Right lobe of liver (tissue), 6 donors: ENCODE data around the gene FLYWCH1. TPM values are rescaled to one million over a fixed set of nuclear protein-coding genes. Genes with fewer than 3 reads are reported as not detected.
A peak's percentile ranks its signal among the peaks of the same experiment; 100 is the strongest.

Experiments
- ATAC-seq, 4 donors: fragments of 200-7000 bp; cut with Tn5 transposase; one replicate each; pipeline ENCODE4 v1.9.1; 2020; ENCODE audit warnings: mild to moderate bottlenecking in 4 of 4, moderate library complexity in 4 of 4
- DNase-seq, 3 donors: peaks; one replicate each; pipeline ENCODE4 v3.0.0-alpha.2; 2020
- H3K27ac ChIP-seq, 3 donors: fragments of 200-600 bp; one replicate each; pipeline ENCODE4 v1.8.0; 2022
- H3K27me3 ChIP-seq, 2 donors: fragments of 200-600 bp; one replicate each; pipeline ENCODE4 v1.8.0; 2022
- H3K36me3 ChIP-seq, 4 donors: fragments of 200-600 bp; sonication (generic) in 1 of 4; one replicate each; pipeline versions ENCODE4 v1.5.1 to v1.8.0; 2017 to 2022; ENCODE audit warnings: control low read depth in 1 of 4
- H3K4me1 ChIP-seq, 4 donors: fragments of 200-600 bp; sonication (generic) in 1 of 4; one replicate each; pipeline versions ENCODE4 v1.5.1 to v1.8.0; 2017 to 2022; ENCODE audit warnings: control low read depth in 1 of 4
- H3K4me3 ChIP-seq, 3 donors: fragments of 200-600 bp; one replicate each; pipeline ENCODE4 v1.8.0; 2022
- H3K9me3 ChIP-seq, 4 donors: fragments of 200-600 bp; sonication (generic) in 1 of 4; one replicate each; pipeline versions ENCODE4 v1.5.1 to v1.8.0; 2017 to 2022; ENCODE audit warnings: control low read depth in 1 of 4
- CTCF ChIP-seq, 4 donors: fragments of 200-600 bp in 3 of 4; fragments of 450-650 bp in 1 of 4; IDR thresholded peaks; one replicate each; pipeline versions ENCODE4 v1.5.1 to v1.8.0; 2016 to 2022; ENCODE audit warnings: antibody characterized with exemption in 4 of 4, mild to moderate bottlenecking in 2 of 4
- POLR2A ChIP-seq: fragments of 450-650 bp; IDR thresholded peaks from one replicate; pipeline ENCODE4 v1.6.1; 2017; ENCODE audit warnings: antibody characterized with exemption, mild to moderate bottlenecking
- WGBS: methylation state at CpG from one replicate; pipeline ENCODE4 v1.1.6; 2018; ENCODE audit warnings: low coverage, low lambda C conversion rate; ENCODE audit not compliant: insufficient coverage; ENCODE audit errors: missing lambda C conversion rate; 5-methylcytosine and 5-hydroxymethylcytosine counted together
- intact Hi-C, 2 donors: fragments of 100-400 bp; cut with DNase I; formaldehyde crosslinking; loops; one replicate each; pipeline versions ENCODE4 v1.11.2 to v1.14.1; 2022
- total RNA-seq, 6 experiments: library from RNA; depleted of rRNA in 2 of 6; stranded (reverse); fragments of >200 nt in 2 of 6; fragmentation: NEBNext Ultra II Directional in 3 of 6; extraction: Animal tissue kit (Norgen Biotek cat#: 25700) in 3 of 6; gene quantifications; one replicate each; pipeline versions ENCODE4 v1.1.0 to v1.2.4, GENCODE V29; 2016 to 2023
- donor health status: DM: no; HTN: yes; CAD: no.
- donor health status: DM: no; HTN: no; CAD: no.
- donor health status: DM: no; HTN: no; CAD: no.
- donor health status: DM: no; HTN: yes; CAD: no.
- donor health status: DM: no; HTN: yes; CAD: no.

FLYWCH1 gene
- total RNA-seq, 6 experiments from 2014 or later: 9.3 to 19.8 (median 15.1) TPM

- Histone ChIP-seq H3K27ac (no peak overlapping the region), H3K36me3 (peaks cover 0 to 20% (median under 1%) of the 10 kb centered on the region in 4 donors), H3K4me1 (peaks cover 0 to 6% (median 0%) of the 10 kb centered on the region in 4 donors), H3K4me3 (no peak overlapping the region), H3K27me3 (no peaks in the 10 kb centered on the region), H3K9me3 (no peaks in the 10 kb centered on the region)
- TF ChIP-seq CTCF (IDR thresholded peaks at IDR 0.05) (no peak), POLR2A (no peak)
- WGBS: 80% methylated on average over 7 of the region's 12 CpGs
- ATAC-seq (no peak), DNase-seq (no peak)
- intact Hi-C loops: loop anchor here in 1 of 2 donors (5.0 kb wide), 1 partner anchor 37 kb away; no protein-coding TSS in a partner anchor
These were observed 2.5 kb downstream of the FLYWCH1 start for GRCh38 chr16:2914233-2914632.

- Histone ChIP-seq H3K9me3 (no peaks in the 10 kb centered on the region), H3K27me3 (no peaks in the 10 kb centered on the region), H3K4me3 (no peak overlapping the region), H3K27ac (no peak overlapping the region), H3K4me1 (peaks cover 0 to 6% (median 0%) of the 10 kb centered on the region in 4 donors), H3K36me3 (peaks cover 0 to 20% (median under 1%) of the 10 kb centered on the region in 4 donors)
- TF ChIP-seq CTCF (IDR thresholded peaks at IDR 0.05) (no peak), POLR2A (no peak)
- DNase-seq (no peak), ATAC-seq (no peak)
- WGBS: 69% methylated on average over 11 of the region's 13 CpGs
- intact Hi-C loops: no loop called here
These were observed 3.6 kb downstream of the FLYWCH1 start for GRCh38 chr16:2915196-2915929.

GRCh38 chr16:2919511-2920255 lies 8.0 kb downstream of the FLYWCH1 start:
- H3K27me3 ChIP-seq: no peaks in the 10 kb centered on the region
- H3K4me1 ChIP-seq: no peaks in the 10 kb centered on the region
- no peak overlapping the region for H3K4me3 ChIP-seq
- 9% methylated on average over 13 of the region's 13 CpGs for WGBS
- no peak for TF ChIP-seq POLR2A
- peak; percentile 86 to 95 (median 88) for TF ChIP-seq CTCF (IDR thresholded peaks at IDR 0.05)
- H3K9me3 ChIP-seq: no peaks in the 10 kb centered on the region
- intact Hi-C loops: no loop called here
- no peak overlapping the region for H3K27ac ChIP-seq
- ATAC-seq (peak; percentile 79 to 89 (median 84)), DNase-seq (peak in 1 of 3 donors; percentile 54)
- peaks cover 0 to 18% (median under 1%) of the 10 kb centered on the region in 4 donors for H3K36me3 ChIP-seq

- 91% methylated on average over 12 of the region's 14 CpGs for WGBS
- TF ChIP-seq POLR2A: no peak
- TF ChIP-seq CTCF (IDR thresholded peaks at IDR 0.05): no peak
These were observed 11.8 kb downstream of the FLYWCH1 start for GRCh38 chr16:2923481-2923880.

More at GRCh38 chr16:2923481-2923880, 11.8 kb downstream of the FLYWCH1 start:
- no peak overlapping the region for H3K4me3 ChIP-seq
- ATAC-seq: no peak
- no peak overlapping the region for H3K27ac ChIP-seq
- no peaks in the 10 kb centered on the region for H3K9me3 ChIP-seq
- H3K4me1 ChIP-seq: peaks cover 0 to 7% (median 0%) of the 10 kb centered on the region in 4 donors
- intact Hi-C loops: no loop called here
- H3K27me3 ChIP-seq: no peaks in the 10 kb centered on the region
- no peaks in the 10 kb centered on the region for H3K36me3 ChIP-seq
- no peak for DNase-seq
